Germinal center (tissue), 1 donor: ENCODE measurements around the gene CYB5D1.
A peak's percentile ranks its signal among the peaks of the same experiment; 100 is the strongest.

Experiments used
- DNase-seq: peaks from one replicate; pipeline ENCODE4 v3.0.0; 2012; ENCODE audit warnings: mixed read lengths, low spot score

CYB5D1 gene

GRCh38 chr17:7844292-7845154, 13.3 kb upstream of the CYB5D1 start:
- DNase-seq: peak; percentile 92

- DNase-seq: no peak
Observed at GRCh38 chr17:7845359-7846062, 12.3 kb upstream of the CYB5D1 start.

GRCh38 chr17:7846063-7846735, 11.6 kb upstream of the CYB5D1 start:
- no peak for DNase-seq

GRCh38 chr17:7846765-7847661, 10.8 kb upstream of the CYB5D1 start:
- no peak for DNase-seq

- DNase-seq: no peak
Observed at GRCh38 chr17:7848131-7848579, 9.6 kb upstream of the CYB5D1 start.

GRCh38 chr17:7848739-7849129, 9.1 kb upstream of the CYB5D1 start:
- DNase-seq: no peak

GRCh38 chr17:7849130-7849750, 8.6 kb upstream of the CYB5D1 start:
- no peak for DNase-seq

- no peak for DNase-seq
Observed at GRCh38 chr17:7849751-7850504, 7.9 kb upstream of the CYB5D1 start.

- no peak for DNase-seq
Observed at GRCh38 chr17:7850701-7851437, 6.9 kb upstream of the CYB5D1 start.

GRCh38 chr17:7851438-7852261, 6.2 kb upstream of the CYB5D1 start:
- peak; percentile 90 for DNase-seq

- no peak for DNase-seq
Observed at GRCh38 chr17:7852262-7852670, 5.5 kb upstream of the CYB5D1 start.

GRCh38 chr17:7852919-7853690, 4.7 kb upstream of the CYB5D1 start:
- no peak for DNase-seq

- no peak for DNase-seq
Observed at GRCh38 chr17:7853691-7854038, 4.1 kb upstream of the CYB5D1 start.

- no peak for DNase-seq
Observed at GRCh38 chr17:7854078-7854777, 3.6 kb upstream of the CYB5D1 start.

- no peak for DNase-seq
Observed at GRCh38 chr17:7854851-7855659, 2.7 kb upstream of the CYB5D1 start, which contains the start of gene TMEM88. Gene TMEM88 (plus strand): TSS chr17:7855066. CDS start chr17:7855075, 9 bp downstream.

GRCh38 chr17:7855660-7856010, 2.2 kb upstream of the CYB5D1 start:
- DNase-seq: no peak
